ENCODE results near the gene SDK2. TPM values are rescaled to one million over a fixed set of nuclear protein-coding genes. Genes with fewer than 3 reads are reported as not detected.

SDK2 gene
- total RNA-seq, 1 donor from 2014 or later: 12.3 TPM

DNA sequence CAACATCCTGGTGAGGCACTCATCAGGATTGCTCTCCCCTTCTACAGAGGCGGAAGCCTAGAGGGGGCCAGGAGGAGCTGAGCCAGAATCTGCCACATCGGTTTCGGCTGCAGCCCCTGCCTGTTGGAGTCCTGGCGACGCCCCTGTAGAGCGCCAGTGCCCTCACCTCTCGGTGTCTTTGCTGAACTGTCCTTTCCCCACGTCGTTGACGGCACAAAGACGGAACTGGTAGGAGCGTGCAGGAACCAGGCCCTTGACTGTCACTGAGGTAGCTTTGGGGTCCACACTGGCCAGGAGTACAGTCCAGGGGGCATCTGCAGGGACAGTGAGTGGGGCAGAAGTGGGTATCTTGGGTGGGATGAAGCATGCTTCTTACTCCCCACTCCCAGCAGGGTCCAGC lies 222.1 kb downstream of the SDK2 start:
- H3K27ac Mint-ChIP-seq (ENCODE audit: unreplicated experiment): no peak overlapping the region
- H3K4me3 Mint-ChIP-seq (ENCODE audit: unreplicated experiment): no peak overlapping the region
- no peaks in the 10 kb centered on the region for H3K36me3 Mint-ChIP-seq (ENCODE audit: unreplicated experiment)
- no peaks in the 10 kb centered on the region for H3K4me1 Mint-ChIP-seq (ENCODE audit: low read depth, unreplicated experiment)
- no peak for DNase-seq
- H3K9me3 Mint-ChIP-seq (ENCODE audit: unreplicated experiment): peaks cover 1% of the 10 kb centered on the region
- TF ChIP-seq, protein P1, sequence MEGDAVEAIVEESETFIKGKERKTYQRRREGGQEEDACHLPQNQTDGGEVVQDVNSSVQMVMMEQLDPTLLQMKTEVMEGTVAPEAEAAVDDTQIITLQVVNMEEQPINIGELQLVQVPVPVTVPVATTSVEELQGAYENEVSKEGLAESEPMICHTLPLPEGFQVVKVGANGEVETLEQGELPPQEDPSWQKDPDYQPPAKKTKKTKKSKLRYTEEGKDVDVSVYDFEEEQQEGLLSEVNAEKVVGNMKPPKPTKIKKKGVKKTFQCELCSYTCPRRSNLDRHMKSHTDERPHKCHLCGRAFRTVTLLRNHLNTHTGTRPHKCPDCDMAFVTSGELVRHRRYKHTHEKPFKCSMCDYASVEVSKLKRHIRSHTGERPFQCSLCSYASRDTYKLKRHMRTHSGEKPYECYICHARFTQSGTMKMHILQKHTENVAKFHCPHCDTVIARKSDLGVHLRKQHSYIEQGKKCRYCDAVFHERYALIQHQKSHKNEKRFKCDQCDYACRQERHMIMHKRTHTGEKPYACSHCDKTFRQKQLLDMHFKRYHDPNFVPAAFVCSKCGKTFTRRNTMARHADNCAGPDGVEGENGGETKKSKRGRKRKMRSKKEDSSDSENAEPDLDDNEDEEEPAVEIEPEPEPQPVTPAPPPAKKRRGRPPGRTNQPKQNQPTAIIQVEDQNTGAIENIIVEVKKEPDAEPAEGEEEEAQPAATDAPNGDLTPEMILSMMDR (IDR thresholded peaks at IDR 0.05; ENCODE audit: partially characterized antibody, unreplicated experiment): no peak
- no peaks in the 10 kb centered on the region for H3K27me3 Mint-ChIP-seq (ENCODE audit: unreplicated experiment)

DNA sequence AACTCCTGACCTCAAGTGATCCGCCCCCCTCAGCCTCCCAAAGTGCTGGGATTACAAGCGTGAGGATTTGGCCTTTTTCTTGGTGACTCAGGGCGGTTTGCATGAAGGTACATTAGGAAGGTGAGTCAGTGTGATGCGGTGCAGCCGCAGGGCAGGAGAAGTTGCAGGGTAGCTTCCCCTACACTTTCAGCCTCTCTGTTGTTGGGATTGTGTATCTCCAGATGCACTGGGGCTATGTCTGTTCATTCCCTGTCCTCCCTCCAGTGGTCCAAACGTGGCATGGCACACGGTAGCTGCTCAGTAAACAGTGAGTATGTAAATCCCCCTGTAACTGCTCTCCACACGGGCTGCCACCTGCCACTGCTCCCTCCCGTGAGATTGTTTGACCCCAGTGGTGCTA lies 223.3 kb downstream of the SDK2 start:
- Mint-ChIP-seq H3K27me3 (ENCODE audit: unreplicated experiment) (no peaks in the 10 kb centered on the region), H3K4me3 (ENCODE audit: unreplicated experiment) (no peak overlapping the region), H3K9me3 (ENCODE audit: unreplicated experiment) (no peaks in the 10 kb centered on the region), H3K4me1 (ENCODE audit: low read depth, unreplicated experiment) (no peaks in the 10 kb centered on the region), H3K27ac (ENCODE audit: unreplicated experiment) (no peak overlapping the region), H3K36me3 (ENCODE audit: unreplicated experiment) (no peaks in the 10 kb centered on the region)
- no peak for DNase-seq
- TF ChIP-seq, protein P1 (IDR thresholded peaks at IDR 0.05; ENCODE audit: partially characterized antibody, unreplicated experiment): no peak

DNA sequence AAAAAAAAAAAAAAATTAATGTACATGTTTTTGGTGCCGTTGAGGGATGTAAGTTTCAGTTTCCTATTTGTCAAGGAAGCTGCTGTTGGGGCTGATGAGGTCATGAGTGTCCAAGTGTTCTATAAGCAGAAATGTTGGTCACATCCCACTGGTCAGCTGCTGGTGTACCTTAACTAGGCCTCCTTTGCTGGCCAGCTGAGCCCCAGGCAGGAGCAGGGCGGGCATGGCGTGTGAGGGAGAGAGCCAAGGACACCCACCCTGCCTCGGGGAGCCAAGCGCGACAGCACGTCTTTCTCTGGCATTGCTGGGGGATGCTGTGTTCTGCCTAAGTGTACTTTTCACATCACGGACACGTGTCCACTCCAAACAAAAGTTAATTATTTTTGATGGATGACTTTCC lies 224.4 kb downstream of the SDK2 start:
- H3K9me3 Mint-ChIP-seq (ENCODE audit: unreplicated experiment): no peaks in the 10 kb centered on the region
- DNase-seq: no peak
- peaks cover 3% of the 10 kb centered on the region for H3K27me3 Mint-ChIP-seq (ENCODE audit: unreplicated experiment)
- TF ChIP-seq, protein P1 (IDR thresholded peaks at IDR 0.05; ENCODE audit: partially characterized antibody, unreplicated experiment): no peak
- no peaks in the 10 kb centered on the region for H3K36me3 Mint-ChIP-seq (ENCODE audit: unreplicated experiment)
- H3K27ac Mint-ChIP-seq (ENCODE audit: unreplicated experiment): no peak overlapping the region
- H3K4me1 Mint-ChIP-seq (ENCODE audit: low read depth, unreplicated experiment): no peaks in the 10 kb centered on the region
- H3K4me3 Mint-ChIP-seq (ENCODE audit: unreplicated experiment): no peak overlapping the region

DNA sequence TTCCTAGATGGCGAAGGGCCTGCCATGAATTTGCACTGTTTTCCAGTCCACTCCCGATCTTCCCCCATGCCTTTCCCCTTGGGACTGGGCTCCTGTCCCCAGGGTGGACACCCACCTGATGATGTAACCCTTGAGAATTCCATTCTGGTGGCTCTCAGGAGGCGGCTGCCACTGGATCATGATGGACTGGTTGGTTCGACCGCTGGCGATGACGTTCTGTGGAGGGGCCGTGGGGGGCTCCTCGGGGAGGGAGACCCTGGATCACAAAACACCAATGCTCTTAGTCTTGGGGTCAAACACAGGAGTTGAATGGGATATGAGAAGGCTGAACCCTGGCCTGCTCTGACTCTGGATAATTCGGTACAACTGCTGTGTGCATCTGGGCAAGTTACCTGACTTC lies 225.2 kb downstream of the SDK2 start:
- Mint-ChIP-seq H3K27ac (ENCODE audit: unreplicated experiment) (no peak overlapping the region), H3K36me3 (ENCODE audit: unreplicated experiment) (no peaks in the 10 kb centered on the region), H3K9me3 (ENCODE audit: unreplicated experiment) (no peaks in the 10 kb centered on the region), H3K4me1 (ENCODE audit: low read depth, unreplicated experiment) (no peaks in the 10 kb centered on the region), H3K27me3 (ENCODE audit: unreplicated experiment) (peaks cover 3% of the 10 kb centered on the region), H3K4me3 (ENCODE audit: unreplicated experiment) (no peak overlapping the region)
- no peak for DNase-seq
- TF ChIP-seq, protein P1 (IDR thresholded peaks at IDR 0.05; ENCODE audit: partially characterized antibody, unreplicated experiment): no peak

DNA sequence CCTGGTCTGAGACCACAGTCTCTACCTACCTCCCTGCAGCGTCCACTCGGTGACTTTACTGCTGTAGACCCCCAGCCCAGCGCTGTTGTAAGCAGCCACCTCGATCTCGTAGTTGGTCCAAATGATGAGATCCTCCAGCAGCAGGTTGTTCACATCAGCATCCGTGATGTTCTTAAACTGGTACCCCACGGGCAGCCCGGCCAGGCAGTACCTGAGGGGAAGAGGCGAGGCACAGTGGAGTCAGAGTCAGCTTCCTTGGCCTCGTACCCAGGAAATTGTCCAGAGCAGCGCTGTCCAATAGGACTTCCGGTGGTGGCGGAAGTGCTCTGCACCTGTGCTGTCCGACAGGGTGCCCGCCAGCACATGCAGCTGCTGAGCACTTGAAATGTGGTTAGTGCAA lies 228.5 kb downstream of the SDK2 start:
- DNase-seq: no peak
- peaks cover 3% of the 10 kb centered on the region for H3K27me3 Mint-ChIP-seq (ENCODE audit: unreplicated experiment)
- no peaks in the 10 kb centered on the region for H3K36me3 Mint-ChIP-seq (ENCODE audit: unreplicated experiment)
- TF ChIP-seq, protein P1 (IDR thresholded peaks at IDR 0.05; ENCODE audit: partially characterized antibody, unreplicated experiment): no peak
- peaks cover 2% of the 10 kb centered on the region for H3K4me1 Mint-ChIP-seq (ENCODE audit: low read depth, unreplicated experiment)
- H3K9me3 Mint-ChIP-seq (ENCODE audit: unreplicated experiment): peaks cover 2% of the 10 kb centered on the region
- H3K27ac Mint-ChIP-seq (ENCODE audit: unreplicated experiment): no peak overlapping the region
- no peak overlapping the region for H3K4me3 Mint-ChIP-seq (ENCODE audit: unreplicated experiment)

All from glutamatergic neuron (in vitro differentiated cells).